HG02981 (cell line): ENCODE measurements around the gene ZNF423.

Source experiments
- ATAC-seq: cut with Tn5 transposase; IDR thresholded peaks from one replicate; pipeline ENCODE4 v1.9.1; 2021; ENCODE audit warnings: mild to moderate bottlenecking, moderate library complexity; ENCODE audit not compliant: unreplicated experiment

ZNF423 gene

GRCh38 chr16:49488336-49488735, 367.6 kb downstream of the ZNF423 start:
- no peak for ATAC-seq

- no peak for ATAC-seq
These were observed 368.2 kb downstream of the ZNF423 start for GRCh38 chr16:49487746-49488145.

GRCh38 chr16:49486400-49486799, 369.5 kb downstream of the ZNF423 start:
- no peak for ATAC-seq

GRCh38 chr16:49485663-49486062, 370.2 kb downstream of the ZNF423 start:
- no peak for ATAC-seq

DNA sequence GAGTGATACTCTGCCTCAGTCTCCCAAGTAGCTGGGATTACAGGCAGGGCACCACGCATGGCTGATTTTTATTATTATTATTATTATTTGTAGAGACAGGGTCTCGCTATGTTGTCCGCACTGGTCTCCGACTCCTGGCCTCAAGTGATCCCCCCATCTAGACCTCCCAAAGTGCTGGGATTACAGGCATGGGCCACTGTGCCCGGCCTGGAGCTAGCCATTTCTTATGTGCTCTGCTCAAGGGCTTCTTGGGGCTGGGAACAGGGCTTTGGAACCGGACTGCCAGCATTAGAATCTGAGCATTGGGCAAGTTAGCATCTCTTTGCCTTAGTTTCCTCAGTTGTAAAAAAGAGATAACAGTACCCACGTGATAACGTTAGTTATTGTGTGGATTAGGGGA, 371.0 kb downstream of the ZNF423 start:
- no peak for ATAC-seq

- ATAC-seq = no peak
These were observed 371.5 kb downstream of the ZNF423 start for GRCh38 chr16:49484451-49484849.

DNA sequence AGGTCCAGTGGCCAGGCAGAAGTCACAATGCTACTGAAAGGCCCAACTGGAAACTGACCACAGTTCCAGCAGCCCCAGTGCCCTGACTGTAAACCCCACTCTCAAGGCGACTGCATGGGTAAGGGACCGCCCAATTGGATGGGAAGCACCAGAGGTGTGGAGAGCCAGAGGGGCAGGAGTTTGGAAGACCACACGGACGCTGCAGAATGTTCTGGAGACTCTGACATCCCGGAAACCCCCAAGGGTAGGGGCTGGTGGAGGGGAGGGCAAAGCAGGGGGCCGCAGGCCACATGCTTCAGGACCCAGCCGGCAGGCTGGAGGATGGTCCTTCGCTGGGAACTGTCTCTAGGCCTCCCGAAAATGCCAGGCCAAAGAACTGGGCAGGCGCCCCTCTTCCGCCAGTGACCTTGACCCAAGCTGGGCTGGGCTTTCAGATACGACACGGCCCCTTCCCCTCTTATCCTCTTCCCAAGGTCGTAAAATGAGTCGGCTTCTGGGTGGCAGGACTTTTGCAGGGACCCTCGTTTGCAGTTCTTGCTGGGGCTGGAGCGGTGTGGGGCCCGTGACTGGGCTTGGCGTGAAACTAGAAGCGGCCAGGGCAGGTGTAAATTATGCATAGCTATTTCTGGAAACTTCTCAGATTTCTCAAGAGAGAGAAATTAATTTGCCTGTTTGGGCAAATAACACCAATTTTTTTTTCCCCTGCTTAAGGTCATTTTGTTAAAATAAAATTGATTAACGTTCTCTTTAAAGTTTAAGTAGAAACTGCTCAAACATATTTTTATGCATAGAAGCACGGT, 372.1 kb downstream of the ZNF423 start:
- ATAC-seq = no peak

DNA sequence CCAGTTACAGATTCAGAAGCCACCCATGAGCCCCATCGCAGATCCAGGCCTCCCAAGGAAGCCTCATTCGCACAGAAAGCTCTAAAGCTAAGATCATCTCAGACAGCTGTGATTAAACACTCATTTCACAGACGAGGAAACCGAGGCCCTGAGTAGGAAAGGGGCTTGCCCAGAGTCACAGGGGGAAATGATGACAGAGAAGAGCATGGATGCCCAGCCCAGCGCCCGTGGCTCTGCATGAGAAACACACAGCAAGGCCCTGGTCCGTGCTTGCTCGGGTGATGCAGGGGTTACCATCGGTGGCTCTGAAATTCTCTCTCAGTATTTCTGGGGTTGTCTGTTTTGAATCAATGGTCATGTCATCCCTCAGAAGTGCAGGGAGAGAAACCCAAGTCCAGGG, 372.7 kb downstream of the ZNF423 start:
- ATAC-seq = no peak

DNA sequence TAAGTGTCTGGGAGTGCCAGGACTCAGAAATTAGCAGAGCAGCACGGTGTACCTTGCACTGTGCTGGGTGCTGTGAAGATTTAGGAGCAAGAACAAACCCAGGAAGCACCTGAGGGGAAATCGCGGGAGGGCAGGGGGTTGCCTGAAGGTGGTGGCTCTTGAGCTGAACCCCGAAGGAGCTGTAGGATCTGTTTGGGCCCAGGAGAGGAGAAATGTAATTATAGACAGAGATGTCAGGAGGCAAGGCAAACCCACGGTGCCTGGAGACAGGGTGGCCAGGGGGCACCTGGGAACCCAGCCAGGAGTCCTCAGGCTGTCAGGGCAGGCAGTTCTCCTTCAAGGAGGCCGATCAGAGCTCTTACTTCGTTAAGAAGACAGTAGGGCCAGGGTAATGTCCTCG, 373.2 kb downstream of the ZNF423 start:
- no peak for ATAC-seq

DNA sequence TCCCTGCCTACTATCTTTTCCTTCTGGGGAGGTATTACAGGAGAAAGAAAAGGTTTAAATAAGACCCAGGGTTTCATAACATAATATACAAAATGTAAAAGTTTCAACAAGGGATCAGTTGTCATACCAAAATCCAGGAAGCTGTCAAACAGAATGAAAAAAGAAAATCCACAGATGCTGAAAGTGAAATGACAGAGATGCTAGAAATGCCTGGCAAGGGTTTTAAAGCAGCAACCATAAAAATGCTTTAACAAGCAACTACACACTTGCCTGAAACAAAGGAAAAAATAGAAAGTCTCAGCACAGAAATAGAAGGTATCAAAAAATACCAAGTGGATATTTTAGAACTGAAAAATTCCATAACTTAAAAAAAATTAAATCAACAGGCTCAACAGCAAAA, 377.3 kb downstream of the ZNF423 start:
- ATAC-seq = no peak

GRCh38 chr16:49478107-49478506, 377.8 kb downstream of the ZNF423 start:
- ATAC-seq = no peak

DNA sequence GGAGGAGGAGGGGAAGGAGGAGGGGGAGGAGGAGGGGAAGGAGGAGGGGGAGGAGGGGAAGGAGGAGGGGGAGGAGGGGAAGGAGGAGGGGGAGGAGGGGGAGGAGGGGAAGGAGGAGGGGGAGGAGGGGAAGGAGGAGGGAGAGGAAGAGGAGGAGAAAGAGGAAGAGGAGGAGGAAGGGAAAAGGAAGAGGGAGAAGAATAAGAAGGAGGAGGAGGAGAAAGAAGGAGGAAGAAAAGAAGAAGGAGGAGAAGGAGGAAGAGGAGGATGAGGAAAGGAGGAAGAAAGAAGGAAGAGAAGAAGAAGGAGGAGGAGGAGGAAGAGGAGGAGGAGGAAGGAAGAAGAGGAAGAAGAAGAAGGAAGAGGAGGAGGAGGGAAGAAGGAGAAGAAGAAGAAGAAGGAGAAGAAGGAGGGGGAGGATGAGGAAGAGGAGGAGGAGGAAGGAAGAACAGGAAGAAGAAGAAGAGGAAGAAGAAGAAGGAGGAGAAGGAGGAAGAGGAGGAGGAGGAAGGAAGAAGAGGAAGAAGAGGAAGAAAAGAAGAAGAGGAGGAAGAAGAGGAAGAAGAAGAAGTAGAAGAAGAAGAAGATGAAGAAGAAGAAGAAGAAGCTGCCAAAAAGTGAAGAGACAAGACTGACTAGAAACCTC, 378.5 kb downstream of the ZNF423 start:
- ATAC-seq = no peak

DNA sequence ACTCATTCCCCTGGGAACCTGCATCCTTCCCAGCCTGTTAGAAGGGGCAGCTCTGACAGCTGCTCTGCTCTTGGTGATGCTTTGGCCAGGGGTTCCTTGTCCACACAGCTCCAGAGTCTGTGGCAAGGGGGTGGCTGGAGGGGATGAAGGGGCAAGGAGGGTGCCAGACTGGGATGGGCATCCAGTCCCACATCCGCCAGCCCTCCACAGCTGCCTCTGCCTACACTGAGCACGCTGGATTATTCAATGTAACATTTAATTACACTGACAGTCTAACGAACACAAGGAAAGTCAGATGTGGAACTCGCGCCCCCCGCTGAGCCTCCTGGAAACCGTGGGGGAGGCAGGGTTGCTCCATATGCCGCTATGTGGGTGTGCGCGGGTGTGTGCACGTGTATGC, 381.2 kb downstream of the ZNF423 start:
- no peak for ATAC-seq

- no peak for ATAC-seq
These were observed 382.1 kb downstream of the ZNF423 start for GRCh38 chr16:49473773-49474172.

GRCh38 chr16:49473131-49473530, 382.8 kb downstream of the ZNF423 start:
- no peak for ATAC-seq

GRCh38 chr16:49472598-49472997, 383.3 kb downstream of the ZNF423 start:
- ATAC-seq = no peak

DNA sequence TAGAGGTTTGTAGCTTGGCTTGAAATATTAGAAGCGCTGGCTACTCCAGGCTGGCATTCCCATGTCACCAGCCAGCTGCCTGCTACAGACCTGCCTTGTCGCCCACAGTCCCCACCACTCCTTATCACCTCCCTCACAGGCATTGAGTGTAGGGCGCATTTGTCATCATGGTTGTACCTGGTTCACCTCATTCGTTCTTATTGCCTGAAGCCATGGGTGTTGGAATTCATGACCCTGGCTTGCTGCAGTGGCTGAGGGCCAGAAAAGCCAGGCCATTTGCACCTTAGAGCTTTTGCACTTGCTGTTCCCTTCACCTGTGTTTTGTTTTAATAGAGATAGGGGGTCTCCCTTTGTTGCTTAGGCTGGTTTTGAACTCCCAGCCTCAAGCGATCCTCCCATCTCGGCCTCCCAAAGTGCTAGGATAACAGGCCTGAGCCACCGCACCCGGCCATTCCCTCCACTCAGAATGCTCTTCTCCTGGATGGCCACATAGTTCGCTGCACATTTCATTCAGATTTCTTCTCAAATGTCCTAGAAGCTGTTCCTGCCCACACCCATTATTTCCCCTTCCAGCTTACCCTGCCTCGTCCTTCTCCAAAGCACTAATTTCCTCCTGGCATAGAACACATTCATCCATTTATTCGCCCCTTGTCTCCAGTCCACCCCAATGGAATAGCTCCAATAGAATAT, 384.7 kb downstream of the ZNF423 start:
- no peak for ATAC-seq

DNA sequence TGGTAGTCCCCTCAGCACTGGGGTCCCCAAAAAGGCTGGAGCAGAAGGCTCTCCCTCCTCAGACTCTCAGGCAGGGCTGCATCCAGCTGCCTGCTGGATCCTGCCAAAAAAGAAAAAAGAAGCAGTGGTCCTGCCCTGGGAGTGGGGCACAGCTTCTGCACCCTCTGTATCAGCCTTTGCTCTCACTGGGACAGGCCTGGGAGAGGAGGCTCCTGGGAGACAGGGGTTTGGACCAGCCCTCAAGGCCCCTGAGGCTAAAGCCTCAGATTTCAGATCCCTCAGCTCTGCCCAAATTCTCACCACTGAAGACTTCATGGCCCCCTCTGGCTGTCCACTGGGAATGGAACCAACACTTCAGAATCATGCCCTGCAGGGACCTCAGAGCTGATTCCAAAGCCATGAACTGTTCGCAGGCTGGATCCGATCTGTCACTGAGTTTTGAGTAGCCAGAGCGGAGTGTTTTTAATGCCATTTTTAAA, 385.4 kb downstream of the ZNF423 start:
- no peak for ATAC-seq

- ATAC-seq = no peak
These were observed 385.9 kb downstream of the ZNF423 start for GRCh38 chr16:49469930-49470451.

DNA sequence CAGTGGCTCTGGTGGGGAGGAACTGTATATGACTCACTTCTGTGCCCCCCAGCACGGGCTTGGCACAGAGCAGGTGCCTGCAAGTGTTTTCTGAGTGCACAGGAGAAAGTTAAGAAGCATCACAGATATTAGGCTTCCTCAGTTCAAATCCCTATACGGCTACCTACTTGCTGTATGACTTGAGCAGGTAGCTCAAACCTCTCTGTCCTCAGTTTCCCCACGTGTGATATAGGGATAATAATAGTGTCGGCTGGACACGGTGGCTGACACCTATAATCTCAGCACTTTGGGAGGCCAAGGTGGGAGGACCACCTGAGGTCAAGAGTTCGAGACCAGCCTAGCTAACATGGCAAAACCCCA, 386.6 kb downstream of the ZNF423 start:
- no peak for ATAC-seq

DNA sequence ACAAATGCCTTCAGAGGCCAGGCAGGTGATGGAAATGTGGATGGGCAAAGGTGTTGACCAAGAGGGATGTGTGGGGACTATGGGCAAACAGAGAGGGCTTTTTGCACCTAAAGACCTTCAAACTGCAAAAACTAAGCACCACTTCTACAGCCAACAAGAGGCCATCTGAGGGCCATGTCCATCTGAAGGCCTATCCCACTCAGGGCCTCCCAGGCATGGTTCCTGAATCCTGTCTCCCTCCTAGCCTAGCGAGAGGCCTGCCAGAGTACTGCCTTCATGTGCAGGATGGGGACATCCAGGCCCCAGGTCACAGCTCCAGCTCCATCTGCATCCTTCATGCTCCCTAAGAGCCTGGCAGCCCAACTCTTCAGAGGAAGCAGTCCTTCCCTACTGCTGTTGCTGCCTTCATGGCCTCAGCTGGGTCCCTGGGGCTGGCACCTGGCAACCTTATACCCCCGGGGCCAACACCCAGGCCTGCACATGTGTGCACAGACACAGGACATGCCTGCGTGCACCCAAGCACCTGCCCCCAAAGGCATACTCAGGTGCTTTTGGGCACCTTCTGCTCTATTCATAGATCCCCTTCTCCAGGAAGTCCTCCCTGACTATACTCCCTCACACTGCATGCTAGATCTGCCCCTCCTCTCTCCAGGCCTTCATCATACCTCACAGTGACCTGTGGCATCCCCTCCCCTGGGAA, 387.2 kb downstream of the ZNF423 start:
- no peak for ATAC-seq
